CD4-positive, alpha-beta T cell treated with Interleukin-10 for 1 hour (primary cell): ENCODE measurements around the gene OSBPL6.
"Not testable (repeated sequence)": the region's sequence is repeated elsewhere in the genome, so short reads cannot be mapped to it uniquely, and the experiment has no call there.

Experiments used
- DNase-seq: peaks from one replicate; pipeline ENCODE4 v3.0.0-alpha.2; 2020

The OSBPL6 gene

DNA sequence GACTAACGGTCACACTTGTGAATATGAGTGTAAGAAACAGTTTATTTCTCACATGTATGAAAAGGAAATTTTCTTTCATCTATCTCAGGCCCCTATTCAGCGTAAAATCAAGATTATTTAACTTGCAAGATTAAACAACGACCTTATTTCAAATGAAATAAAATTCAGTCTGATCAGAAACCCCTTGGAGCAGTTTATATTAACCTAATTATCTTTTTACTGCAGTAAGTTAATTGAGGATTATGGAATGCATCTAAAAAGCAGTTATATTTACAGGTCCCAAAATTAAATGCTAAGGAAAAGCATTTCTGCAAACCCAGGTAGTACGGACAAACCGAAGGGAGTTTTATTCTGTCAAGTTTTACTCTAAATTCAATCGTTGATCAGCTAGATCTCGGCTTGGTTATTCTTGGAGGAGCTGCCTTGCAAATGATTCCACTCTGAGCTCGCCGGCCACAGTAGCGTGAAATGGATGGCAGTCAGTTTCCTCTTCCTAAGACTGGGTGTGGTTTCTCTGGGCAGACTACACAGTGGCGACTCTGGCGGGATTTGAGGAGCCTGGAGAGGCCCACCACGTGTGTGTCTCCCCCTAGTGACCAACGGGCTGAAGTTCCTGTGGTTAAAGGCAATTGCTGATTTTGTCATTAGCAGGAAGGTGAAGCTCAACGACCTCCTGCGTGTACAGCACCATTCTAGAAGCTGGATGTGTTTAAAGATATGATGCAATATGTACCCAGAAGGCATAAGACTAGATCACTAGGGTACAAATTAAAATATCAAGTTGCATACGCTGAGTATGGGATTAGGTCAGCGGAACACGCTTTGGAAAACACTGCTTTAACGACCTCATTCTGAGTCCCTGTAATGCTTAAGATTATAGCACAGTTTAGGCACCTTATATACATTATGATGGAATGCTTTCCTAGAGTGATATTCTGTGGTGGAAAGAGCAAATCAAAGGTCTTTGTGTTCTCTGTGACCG is 220.2 kb downstream of the OSBPL6 start:
- peak; percentile 83 for DNase-seq

- no peak for DNase-seq
Measured at GRCh38 chr2:178415979-178416378, 221.7 kb downstream of the OSBPL6 start.

DNA sequence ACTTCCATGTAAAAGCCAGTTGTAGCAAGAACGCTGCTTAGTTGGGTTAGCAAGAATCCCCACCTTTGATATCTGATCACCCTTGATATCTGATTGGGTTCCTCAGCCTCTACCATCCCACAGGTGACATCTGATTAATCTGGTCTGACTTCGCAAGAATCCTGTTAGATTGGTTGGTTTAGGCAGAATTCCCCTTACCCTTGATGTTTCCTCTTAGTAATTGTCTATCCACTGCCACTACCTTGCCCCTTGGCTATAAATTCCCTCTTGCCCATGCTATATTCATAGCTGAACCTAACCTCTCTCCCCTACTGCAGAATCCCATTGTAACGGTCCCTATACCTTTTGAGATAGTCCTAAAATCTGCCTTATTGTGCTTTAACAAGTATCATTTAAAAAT is 223.6 kb downstream of the OSBPL6 start:
- DNase-seq, result no peak

DNA sequence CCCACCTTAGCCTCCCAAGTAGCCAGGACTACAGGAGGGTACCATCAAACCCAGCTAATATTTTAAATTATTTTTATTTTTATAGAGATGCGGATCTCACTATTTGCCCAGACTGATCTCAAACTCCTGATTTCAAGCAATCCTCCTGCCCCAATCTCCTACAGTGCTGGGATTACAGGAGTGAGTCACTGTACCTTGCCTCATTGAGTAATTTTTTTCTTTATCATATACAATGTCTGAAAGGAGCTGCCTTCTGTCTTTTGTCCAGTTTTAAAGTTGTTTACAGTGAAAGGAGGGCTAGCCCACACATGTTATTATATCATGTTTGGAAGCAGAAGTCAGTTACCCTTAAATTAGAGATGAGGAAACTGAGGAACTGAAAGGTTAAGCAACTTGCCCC is 224.1 kb downstream of the OSBPL6 start:
- no peak for DNase-seq

DNA sequence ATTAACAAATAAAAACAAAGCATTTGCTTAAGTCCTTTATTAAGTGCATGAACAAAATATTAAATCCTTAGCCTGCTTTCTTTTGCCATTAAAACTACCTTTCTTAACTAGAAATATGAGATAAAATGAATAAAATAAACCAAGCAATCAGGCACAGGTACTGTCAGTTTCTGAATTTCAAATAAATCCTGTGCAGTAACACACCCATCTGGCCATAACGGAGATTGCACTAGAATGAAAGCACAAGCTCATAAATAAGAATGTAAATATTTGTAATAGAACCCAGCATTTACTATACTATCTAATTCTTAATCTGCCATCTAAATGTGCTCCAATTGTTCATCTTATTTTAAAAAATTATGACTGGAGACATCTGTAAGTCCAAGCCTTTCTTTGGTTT is 224.8 kb downstream of the OSBPL6 start:
- DNase-seq, result no peak

- no peak for DNase-seq
Measured at GRCh38 chr2:178420463-178420999, 226.2 kb downstream of the OSBPL6 start.

- no peak for DNase-seq
Measured at GRCh38 chr2:178422097-178422496, 227.8 kb downstream of the OSBPL6 start.

DNA sequence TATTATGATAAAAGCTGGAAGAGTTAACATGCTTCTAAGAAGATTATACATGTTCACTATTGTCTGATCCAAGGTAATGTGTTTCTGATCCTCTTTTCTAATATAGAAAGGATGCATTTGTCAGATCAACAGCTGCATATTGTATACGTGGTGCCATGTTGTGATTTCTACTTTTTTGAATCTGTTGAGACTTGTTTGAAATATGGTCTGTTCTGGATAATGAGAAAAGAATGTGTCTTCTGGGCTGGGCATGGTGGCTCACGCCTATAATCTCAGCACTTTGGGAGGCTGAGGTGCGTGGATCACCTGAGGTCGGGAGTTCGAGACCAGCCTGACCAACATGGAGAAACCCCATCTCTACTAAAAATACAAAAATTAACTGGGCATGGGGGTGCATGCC is 229.4 kb downstream of the OSBPL6 start:
- not testable (repeated sequence) for DNase-seq

DNA sequence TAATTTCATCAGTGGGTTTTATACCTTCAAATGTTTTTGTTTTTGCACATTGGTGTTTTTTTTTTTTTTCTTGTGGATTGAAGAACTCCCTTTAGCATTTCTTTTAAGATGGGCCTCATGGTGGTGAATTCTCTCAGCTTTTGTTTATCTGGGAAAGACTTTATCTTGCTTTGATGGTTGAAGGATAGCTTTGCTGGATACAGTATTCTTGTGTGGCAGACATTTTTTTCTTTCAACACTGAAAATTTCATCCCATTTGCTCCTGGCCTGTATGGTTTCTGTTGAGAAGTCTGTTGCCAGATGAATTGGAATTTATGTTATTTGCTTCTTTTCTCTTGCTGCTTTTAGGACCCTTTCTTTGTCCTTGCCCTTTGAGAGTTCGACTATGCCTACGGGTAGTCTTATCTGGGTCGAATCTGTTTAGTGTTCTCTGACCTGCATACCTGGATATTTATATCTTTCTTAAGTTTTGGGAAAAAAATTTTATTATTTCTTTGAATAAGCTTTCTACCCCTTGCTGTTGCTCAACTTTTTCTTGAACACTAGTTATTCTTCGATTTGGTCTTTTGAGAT is 231.0 kb downstream of the OSBPL6 start:
- DNase-seq, result no peak

DNA sequence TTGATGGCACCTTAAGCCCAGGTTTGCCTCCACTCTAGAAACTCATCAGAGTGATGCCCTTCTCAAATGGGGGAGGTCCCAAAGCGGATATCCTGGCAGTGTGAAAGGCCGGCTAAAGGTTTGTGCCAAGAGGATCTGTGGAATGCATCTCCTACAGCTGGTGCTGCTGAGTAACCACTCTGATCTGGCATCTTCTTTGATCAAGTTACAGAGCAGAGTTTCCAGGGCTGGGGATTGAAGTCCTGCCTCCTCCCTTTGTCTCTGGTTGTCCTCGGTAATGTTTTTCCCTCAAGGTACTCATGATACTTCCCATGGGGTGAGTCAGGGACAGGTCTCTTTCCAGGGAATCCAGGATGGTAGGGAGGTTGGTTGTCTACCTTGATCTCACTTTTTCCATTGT is 232.1 kb downstream of the OSBPL6 start:
- no peak for DNase-seq

- DNase-seq, result no peak
Measured at GRCh38 chr2:178427458-178427857, 233.1 kb downstream of the OSBPL6 start.

DNA sequence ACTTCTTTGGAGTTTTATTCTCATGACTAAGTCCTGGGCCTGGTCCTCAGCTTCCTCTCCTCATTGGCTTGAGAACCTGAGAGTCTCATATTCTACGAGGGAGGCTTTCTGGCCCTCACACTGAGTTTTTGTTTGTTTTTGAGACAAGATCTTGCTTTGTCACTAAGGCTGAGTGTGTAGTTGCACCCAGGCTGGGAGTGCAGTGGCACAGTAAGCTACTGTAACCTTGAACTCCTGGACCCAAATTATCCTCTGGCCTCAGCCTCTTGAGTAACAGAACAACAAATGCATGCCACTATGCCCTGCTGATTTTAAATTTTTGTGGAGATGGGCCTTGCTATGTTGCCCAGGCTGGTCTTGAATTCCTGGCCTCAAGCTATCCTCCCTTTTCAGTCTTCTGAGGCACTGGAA is 234.1 kb downstream of the OSBPL6 start:
- DNase-seq, result no peak

- no peak for DNase-seq
Measured at GRCh38 chr2:178429336-178429735, 235.0 kb downstream of the OSBPL6 start.

GRCh38 chr2:178436662-178437061 is 242.3 kb downstream of the OSBPL6 start:
- no peak for DNase-seq

GRCh38 chr2:178441426-178441825 is 247.1 kb downstream of the OSBPL6 start:
- DNase-seq, result no peak

DNA sequence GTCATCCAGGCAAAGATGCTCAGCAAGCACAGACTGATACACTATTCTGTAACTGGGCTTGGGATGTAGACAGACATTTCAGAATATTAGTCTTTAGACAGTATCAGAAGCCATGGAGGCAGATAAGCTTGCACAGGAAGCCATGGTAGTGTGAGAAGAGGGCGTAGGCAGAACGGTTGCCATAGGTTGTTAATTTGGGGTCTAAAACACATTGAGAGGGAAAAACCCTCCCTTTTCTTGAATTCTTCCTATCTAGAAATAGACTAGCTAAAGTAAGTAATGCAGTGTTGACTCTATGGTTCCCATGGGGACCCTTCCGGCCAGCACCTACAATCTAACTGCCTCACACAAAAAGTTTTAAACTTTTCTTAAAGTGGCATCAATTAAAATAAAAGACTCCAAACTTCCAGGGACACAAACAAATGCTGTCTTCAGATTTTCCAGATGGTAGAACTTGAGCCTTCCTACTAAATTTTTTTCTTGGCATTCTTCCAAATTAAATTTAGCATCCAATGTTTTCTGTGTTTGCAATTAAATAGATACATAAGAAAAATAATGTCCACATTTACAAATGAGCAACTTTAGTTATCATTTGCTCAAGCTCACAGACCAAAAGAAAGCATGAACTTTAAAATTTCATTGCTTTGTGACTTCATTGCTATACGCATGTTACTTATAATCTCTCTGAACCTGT is 254.8 kb downstream of the OSBPL6 start:
- DNase-seq, result peak; percentile 13

DNA sequence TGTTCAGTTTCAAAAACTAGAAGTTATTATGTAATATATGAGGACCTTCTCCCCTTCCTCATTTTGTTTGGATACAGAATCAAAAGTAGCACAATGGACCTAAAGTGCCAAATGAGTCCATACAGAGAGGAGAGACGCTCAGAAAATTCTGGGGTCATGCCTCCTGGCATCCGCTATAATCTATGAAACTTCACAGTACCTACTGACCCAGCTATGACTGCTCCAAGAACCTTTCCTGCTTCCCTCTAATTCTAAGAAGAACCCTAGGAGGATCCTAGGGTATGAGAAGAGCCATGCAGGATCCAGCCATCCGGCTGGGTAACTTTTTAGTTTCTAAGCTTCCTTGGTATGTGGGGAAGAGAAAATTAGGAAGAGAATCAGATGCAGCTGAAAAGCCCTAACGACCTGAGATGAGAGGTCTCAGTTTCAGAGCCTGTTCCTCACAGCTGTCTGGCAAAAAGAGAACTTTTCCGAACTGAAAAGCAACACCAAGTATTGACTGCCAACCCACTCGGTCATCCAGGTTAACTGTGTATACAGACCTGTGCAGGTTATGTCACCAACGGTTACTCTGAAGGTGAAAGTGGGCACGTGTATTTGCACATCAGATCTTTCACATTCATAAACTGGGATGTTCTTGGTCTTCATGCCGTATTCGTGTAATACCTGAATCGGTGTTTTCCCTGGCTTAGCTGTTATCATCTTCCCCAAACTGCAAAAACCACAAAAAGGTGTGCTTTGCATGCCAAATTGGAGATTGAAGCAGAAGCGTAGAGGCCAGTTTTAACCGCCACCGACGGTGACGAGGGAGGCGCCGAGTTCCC is 255.6 kb downstream of the OSBPL6 start:
- DNase-seq, result peak; percentile 82

DNA sequence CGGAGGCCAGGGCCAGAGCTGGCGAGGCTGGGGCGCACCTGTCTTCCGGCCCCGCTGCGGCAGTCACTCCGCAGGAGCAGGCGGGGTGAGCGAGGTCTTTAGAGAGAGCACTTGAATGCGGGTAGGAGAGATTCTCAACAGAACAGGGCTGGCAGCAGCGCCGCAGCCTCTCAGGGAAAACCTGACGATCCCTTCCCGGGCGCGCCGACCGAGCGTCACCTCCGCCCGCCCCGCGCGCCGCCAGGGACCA is 256.1 kb downstream of the OSBPL6 start:
- no peak for DNase-seq

- peak; percentile 95 for DNase-seq
Measured at GRCh38 chr2:178450774-178451525, 256.6 kb downstream of the OSBPL6 start, which contains the start of the genes PJVK and PRKRA. PJVK (plus strand) TSS chr2:178451378; CDS start chr2:178453410, 2,032 bp downstream. PRKRA (minus strand) TSS chr2:178451175; CDS start chr2:178451030, 145 bp downstream.

- DNase-seq, result no peak
Measured at GRCh38 chr2:178452334-178452733, 258.0 kb downstream of the OSBPL6 start.
